ENCODE measurements around the gene FOS. TPM values are rescaled to one million over a fixed set of nuclear protein-coding genes. Genes with fewer than 3 reads are reported as not detected.
A peak's percentile ranks its signal among the peaks of the same experiment; 100 is the strongest.

Gene FOS
- total and polyA plus RNA-seq, 2 of the 13 experiments (the other 11 are each of a cell fraction or from before 2014, with no cell fraction given), result 15.9 to 24.2 TPM

GRCh38 chr14:75293920-75294648 lies 15.5 kb downstream of the FOS start (continued):
- TF ChIP-seq IRF1 (CRISPR knock-in tag; IDR thresholded peaks at IDR 0.05; ENCODE audit: low read depth), result no peak
- 0 out of 2 replicates have a peak, but pooled peaks have one; percentile 22 for TF ChIP-seq ZNF766 (CRISPR knock-in tag; IDR thresholded peaks at IDR 0.05; ENCODE audit: borderline replicate concordance)
- peak; percentile 73; the same call in 1 of the 2 replicates for TF ChIP-seq ZNF263 (CRISPR knock-in tag; IDR thresholded peaks at IDR 0.05)
- 0 out of 2 replicates have a peak, but pooled peaks have one; percentile 36 for TF ChIP-seq ZNF547 (CRISPR knock-in tag; IDR thresholded peaks at IDR 0.05)
- peak; percentile 67; the same call in 1 of the 2 replicates for TF ChIP-seq ZNF414 (CRISPR knock-in tag; IDR thresholded peaks at IDR 0.05)
- peak; percentile 52; the same call in 1 of the 2 replicates for TF ChIP-seq POGZ (CRISPR knock-in tag; IDR thresholded peaks at IDR 0.05)
- no peak for TF ChIP-seq ZNF75D (CRISPR knock-in tag; IDR thresholded peaks at IDR 0.05; ENCODE audit: borderline replicate concordance)
- peak; percentile 46; the same call in 1 of the 2 replicates for TF ChIP-seq SP2 (CRISPR knock-in tag; IDR thresholded peaks at IDR 0.05)
- no peak for TF ChIP-seq ZKSCAN5 (CRISPR knock-in tag; IDR thresholded peaks at IDR 0.05)
- 0 out of 2 replicates have a peak, but pooled peaks have one; percentile 32 for TF ChIP-seq HNRNPL (IDR thresholded peaks at IDR 0.05; ENCODE audit: low read depth, low read length)
- TF ChIP-seq ZNF703 (CRISPR knock-in tag; IDR thresholded peaks at IDR 0.05; ENCODE audit: borderline replicate concordance), result no peak
- TF ChIP-seq BCL6 (CRISPR knock-in tag; IDR thresholded peaks at IDR 0.05), result peak; percentile 37; the same call in 1 of the 2 replicates
- TF ChIP-seq ZNF570 (CRISPR knock-in tag; IDR thresholded peaks at IDR 0.05; ENCODE audit: borderline replicate concordance), result no peak
- no peak for TF ChIP-seq FOXK2 (IDR thresholded peaks at IDR 0.05)
- no peak for TF ChIP-seq PAWR (CRISPR knock-in tag; IDR thresholded peaks at IDR 0.05; ENCODE audit: borderline replicate concordance)
- no peak for TF ChIP-seq U2AF2 (IDR thresholded peaks at IDR 0.05; ENCODE audit: low read depth, low read length)
- TF ChIP-seq ZNF331 (CRISPR knock-in tag; IDR thresholded peaks at IDR 0.05), result peak; percentile 27; the same call in 1 of the 2 replicates
- peak; percentile 77 for TF ChIP-seq ZBTB7A (CRISPR knock-in tag; IDR thresholded peaks at IDR 0.05)
- no peak for TF ChIP-seq ZNF343 (CRISPR knock-in tag; IDR thresholded peaks at IDR 0.05)
- no peak for TF ChIP-seq XRCC5 (optimal IDR thresholded peaks at IDR 0.05; ENCODE audit: low read length)
- TF ChIP-seq ZNF563 (CRISPR knock-in tag; IDR thresholded peaks at IDR 0.05), result peak; percentile 68; the same call in 1 of the 2 replicates
- TF ChIP-seq STAT5B (CRISPR knock-in tag; IDR thresholded peaks at IDR 0.05), result no peak
- TF ChIP-seq THAP8 (CRISPR knock-in tag; IDR thresholded peaks at IDR 0.05; ENCODE audit: borderline replicate concordance), result no peak; the same call in 1 of the 2 replicates
- TF ChIP-seq GMEB2 (CRISPR knock-in tag; IDR thresholded peaks at IDR 0.05; ENCODE audit: low read depth), result peak; percentile 92
- no peak for TF ChIP-seq DNMT3B (CRISPR knock-in tag; conservative IDR thresholded peaks at IDR 0.05)
- TF ChIP-seq ARID3A (IDR thresholded peaks at IDR 0.05; ENCODE audit: low read depth, low read length), result no peak
